ENCODE data around the gene SEL1L3.

DNA sequence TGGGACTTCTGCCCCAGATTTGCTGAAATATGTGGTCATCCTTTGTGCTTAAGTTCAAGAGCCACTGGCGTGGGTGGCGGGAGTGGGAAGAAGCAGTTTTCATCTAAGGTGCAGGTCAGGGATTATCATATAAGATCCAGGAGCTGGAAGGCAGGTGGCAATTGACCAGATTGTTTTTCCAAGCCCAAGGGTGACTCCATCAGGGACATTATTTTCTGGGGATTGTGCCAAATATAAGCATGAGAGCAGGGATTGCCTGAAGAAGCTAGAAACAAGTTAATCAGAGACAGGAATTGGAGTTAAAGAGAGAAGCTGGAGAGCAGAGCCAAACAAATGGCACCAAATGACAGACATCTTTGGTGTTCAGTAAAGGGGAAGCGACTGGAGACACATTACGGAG, 19.4 kb upstream of the SEL1L3 start:
- TF ChIP-seq, protein P1, sequence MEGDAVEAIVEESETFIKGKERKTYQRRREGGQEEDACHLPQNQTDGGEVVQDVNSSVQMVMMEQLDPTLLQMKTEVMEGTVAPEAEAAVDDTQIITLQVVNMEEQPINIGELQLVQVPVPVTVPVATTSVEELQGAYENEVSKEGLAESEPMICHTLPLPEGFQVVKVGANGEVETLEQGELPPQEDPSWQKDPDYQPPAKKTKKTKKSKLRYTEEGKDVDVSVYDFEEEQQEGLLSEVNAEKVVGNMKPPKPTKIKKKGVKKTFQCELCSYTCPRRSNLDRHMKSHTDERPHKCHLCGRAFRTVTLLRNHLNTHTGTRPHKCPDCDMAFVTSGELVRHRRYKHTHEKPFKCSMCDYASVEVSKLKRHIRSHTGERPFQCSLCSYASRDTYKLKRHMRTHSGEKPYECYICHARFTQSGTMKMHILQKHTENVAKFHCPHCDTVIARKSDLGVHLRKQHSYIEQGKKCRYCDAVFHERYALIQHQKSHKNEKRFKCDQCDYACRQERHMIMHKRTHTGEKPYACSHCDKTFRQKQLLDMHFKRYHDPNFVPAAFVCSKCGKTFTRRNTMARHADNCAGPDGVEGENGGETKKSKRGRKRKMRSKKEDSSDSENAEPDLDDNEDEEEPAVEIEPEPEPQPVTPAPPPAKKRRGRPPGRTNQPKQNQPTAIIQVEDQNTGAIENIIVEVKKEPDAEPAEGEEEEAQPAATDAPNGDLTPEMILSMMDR (IDR thresholded peaks at IDR 0.05) = no peak
- TF ChIP-seq POLR2A (IDR thresholded peaks at IDR 0.05) = no peak
